Tibial nerve (tissue), 3 donors: ENCODE results near the gene IL1RAPL2.

Source experiments
- CTCF ChIP-seq, 5 experiments: fragments of 200-600 bp in 3 of 5; fragments of 450-650 bp in 2 of 5; sonication (generic) in 3 of 5; IDR thresholded peaks; one replicate each; pipeline ENCODE4 v1.5.1; 2016 to 2019; ENCODE audit warnings: antibody characterized with exemption in 5 of 5, mild to moderate bottlenecking in 3 of 5, moderate library complexity in 2 of 5
- POLR2A ChIP-seq, 2 donors: fragments of 450-650 bp; IDR thresholded peaks; one replicate each; pipeline ENCODE4 v1.6.1; 2017; ENCODE audit warnings: antibody characterized with exemption in 2 of 2, mild to moderate bottlenecking in 2 of 2, moderate library complexity in 2 of 2

DNA sequence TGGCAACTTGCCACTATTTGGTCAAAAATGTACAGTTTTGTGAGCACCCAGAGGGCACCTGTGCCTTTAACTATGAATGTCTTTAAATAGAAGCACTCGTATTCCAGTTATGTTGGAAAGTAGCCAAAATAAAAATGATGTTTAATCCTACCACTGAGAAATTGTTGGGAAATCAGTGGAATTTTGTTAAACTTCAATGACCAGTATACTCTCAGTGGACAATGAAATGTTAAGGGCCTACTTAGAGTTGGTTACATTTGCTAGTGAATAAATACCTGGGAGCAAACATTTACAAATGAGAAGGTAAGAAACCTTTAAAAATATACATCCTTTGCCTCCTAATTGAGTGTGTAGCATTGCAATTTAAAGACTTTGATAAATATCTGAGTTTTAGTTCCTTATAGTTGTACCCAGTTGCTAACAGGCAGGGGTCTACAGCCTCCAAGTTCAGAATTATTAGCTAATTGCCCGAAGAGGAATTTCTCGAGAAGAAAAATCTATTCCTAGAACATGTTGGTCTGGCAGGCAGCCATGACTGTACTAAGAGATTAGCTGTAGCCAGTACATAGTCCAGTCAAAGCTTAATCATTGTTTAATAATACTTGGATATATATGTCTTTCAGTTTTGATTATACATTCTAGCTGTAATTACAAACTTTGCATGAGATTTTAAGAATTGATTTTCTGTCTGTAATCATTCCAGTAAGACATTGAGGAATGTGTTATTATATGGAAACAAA lies 93.2 kb downstream of the IL1RAPL2 start:
- no peak for TF ChIP-seq CTCF (IDR thresholded peaks at IDR 0.05)
- TF ChIP-seq POLR2A (IDR thresholded peaks at IDR 0.05), result no peak
